DOHH2 (cell line): ENCODE results near the gene UGT1A8.

Experiments
- CTCF ChIP-seq: fragments of 200-600 bp; sonication (generic); IDR thresholded peaks from one replicate; pipeline ENCODE4 v1.5.1; 2014; ENCODE audit warnings: antibody characterized with exemption, mild to moderate bottlenecking, low read depth, low read length; ENCODE audit not compliant: poor library complexity, severe bottlenecking
- EZH2phosphoT487 ChIP-seq: fragments of 200-600 bp; sonication (generic); IDR thresholded peaks from 2 replicates; pipeline ENCODE4 v1.6.1; 2017; ENCODE audit warnings: borderline replicate concordance, mild to moderate bottlenecking, antibody characterized with exemption, low read length, moderate library complexity, mixed read lengths

- TF ChIP-seq CTCF (no peak), EZH2phosphoT487 (no peak)
Observed at GRCh38 chr2:233802132-233802815, 184.8 kb downstream of the UGT1A8 start.
